Tibial nerve (tissue), 4 donors: ENCODE results near the gene TTC12. TPM values are rescaled to one million over a fixed set of nuclear protein-coding genes. Genes with fewer than 3 reads are reported as not detected.
A peak's percentile ranks its signal among the peaks of the same experiment; 100 is the strongest.

Experiments
- DNase-seq, 2 donors: peaks; one replicate each; pipeline ENCODE4 v3.0.0-alpha.2; 2019; ENCODE audit warnings: low spot score in 2 of 2
- H3K27ac ChIP-seq, 4 donors: fragments of 200-600 bp; sonication (generic) in 3 of 4; one replicate each; pipeline ENCODE4 v1.5.1; 2017 to 2019; ENCODE audit warnings: mild to moderate bottlenecking in 1 of 4
- H3K27me3 ChIP-seq, 2 donors: fragments of 200-600 bp; sonication (generic) in 1 of 2; one replicate each; pipeline versions ENCODE4 v1.5.1 to v1.6.0; 2017 to 2019
- H3K36me3 ChIP-seq, 3 donors: fragments of 200-600 bp; sonication (generic); one replicate each; pipeline ENCODE4 v1.5.1; 2018 to 2019
- H3K4me1 ChIP-seq, 4 donors: fragments of 200-600 bp; sonication (generic) in 3 of 4; one replicate each; pipeline ENCODE4 v1.5.1; 2017 to 2019
- H3K4me3 ChIP-seq, 4 donors: fragments of 200-600 bp; sonication (generic) in 3 of 4; one replicate each; pipeline ENCODE4 v1.5.1; 2017 to 2019; ENCODE audit warnings: mild to moderate bottlenecking in 1 of 4, moderate library complexity in 1 of 4
- H3K9me3 ChIP-seq, 4 donors: fragments of 200-600 bp; sonication (generic) in 3 of 4; one replicate each; pipeline ENCODE4 v1.5.1; 2017 to 2019
- CTCF ChIP-seq, 5 experiments: fragments of 200-600 bp in 3 of 5; fragments of 450-650 bp in 2 of 5; sonication (generic) in 3 of 5; IDR thresholded peaks; one replicate each; pipeline ENCODE4 v1.5.1; 2016 to 2019; ENCODE audit warnings: antibody characterized with exemption in 5 of 5, mild to moderate bottlenecking in 3 of 5, moderate library complexity in 2 of 5
- EP300 ChIP-seq, 2 donors: sonication (generic); formaldehyde crosslinking; IDR thresholded peaks; one replicate each; pipeline ENCODE4 v1.6.1; 2017; ENCODE audit warnings: antibody characterized with exemption in 2 of 2, mild to moderate bottlenecking in 1 of 2
- POLR2A ChIP-seq, 2 donors: fragments of 450-650 bp; IDR thresholded peaks; one replicate each; pipeline ENCODE4 v1.6.1; 2017; ENCODE audit warnings: antibody characterized with exemption in 2 of 2, mild to moderate bottlenecking in 2 of 2, moderate library complexity in 2 of 2
- WGBS, 2 donors: methylation state at CpG; one replicate each; pipeline ENCODE4 v1.1.5; 2018; 5-methylcytosine and 5-hydroxymethylcytosine counted together
- total RNA-seq, 4 donors: library from RNA; depleted of rRNA; stranded (reverse); fragments of >200 nt; gene quantifications; one replicate each; pipeline ENCODE4 v1.1.0, GENCODE V29; 2016

Gene TTC12
- total RNA-seq: 10 to 100 TPM; 10.2 to 29.7 (median 23.9) TPM

- peaks cover 0 to 31% (median 0%) of the 10 kb centered on the region in 3 donors for H3K36me3 ChIP-seq
- DNase-seq: peak; percentile 89 to 93
- no peaks in the 10 kb centered on the region for H3K9me3 ChIP-seq
- H3K27me3 ChIP-seq: no peaks in the 10 kb centered on the region
- peak within 1 kb of the TSS; percentile 78 to 94 (median 89) for H3K27ac ChIP-seq
- peak within 1 kb of the TSS; percentile 67 to 84 (median 76) for H3K4me3 ChIP-seq
- H3K4me1 ChIP-seq: peaks cover 0 to 26% (median 8%) of the 10 kb centered on the region in 4 donors
- TF ChIP-seq CTCF (IDR thresholded peaks at IDR 0.05) (peak in 1 of 5 experiments; percentile 25), POLR2A (IDR thresholded peaks at IDR 0.05) (peak in 1 of 2 donors; percentile 42), EP300 (IDR thresholded peaks at IDR 0.05) (peak in 1 of 2 donors; percentile 83)
- WGBS, 2 donors: 7 to 8% methylated on average over 36 to 40 of the region's 64 CpGs
Measured at GRCh38 chr11:113314389-113315301, at the start of gene TTC12. TSS of gene TTC12 (plus strand) at chr11:113314583. CDS start at chr11:113316258, 1,675 bp downstream.

- Histone ChIP-seq H3K4me1 (no peaks in the 10 kb centered on the region), H3K27me3 (no peaks in the 10 kb centered on the region), H3K27ac (no peak overlapping the region), H3K4me3 (no peak overlapping the region), H3K36me3 (peaks cover 0 to 32% (median 0%) of the 10 kb centered on the region in 3 donors), H3K9me3 (no peaks in the 10 kb centered on the region)
- WGBS, 2 donors: 47 to 66% methylated on average over 2 of the region's 2 CpGs
- no peak for DNase-seq
- TF ChIP-seq CTCF (IDR thresholded peaks at IDR 0.05): no peak
- TF ChIP-seq POLR2A (IDR thresholded peaks at IDR 0.05): no peak
Measured at GRCh38 chr11:113265362-113265761, 49.0 kb upstream of the TTC12 start.

- no peak overlapping the region for H3K4me3 ChIP-seq
- no peaks in the 10 kb centered on the region for H3K9me3 ChIP-seq
- H3K27ac ChIP-seq: no peak overlapping the region
- no peak for DNase-seq
- 92% methylated on average over 7 of the region's 7 CpGs for WGBS, 2 donors
- TF ChIP-seq POLR2A (IDR thresholded peaks at IDR 0.05) (no peak), CTCF (IDR thresholded peaks at IDR 0.05) (no peak), EP300 (IDR thresholded peaks at IDR 0.05) (no peak)
- H3K27me3 ChIP-seq: no peaks in the 10 kb centered on the region
- H3K36me3 ChIP-seq: peaks cover 0 to 23% (median 0%) of the 10 kb centered on the region in 3 donors
- no peaks in the 10 kb centered on the region for H3K4me1 ChIP-seq
Measured at GRCh38 chr11:113267493-113267892, 46.9 kb upstream of the TTC12 start.

- H3K36me3 ChIP-seq: peaks cover 0 to 25% (median 0%) of the 10 kb centered on the region in 3 donors
- no peak for TF ChIP-seq POLR2A (IDR thresholded peaks at IDR 0.05)
- TF ChIP-seq CTCF (IDR thresholded peaks at IDR 0.05): no peak
- TF ChIP-seq EP300 (IDR thresholded peaks at IDR 0.05): no peak
Measured at GRCh38 chr11:113269096-113269495, 45.3 kb upstream of the TTC12 start.

GRCh38 chr11:113269636-113270035, 44.7 kb upstream of the TTC12 start:
- no peak for DNase-seq
- 87 to 97% methylated on average over 5 of the region's 5 CpGs for WGBS, 2 donors
- H3K9me3 ChIP-seq: no peaks in the 10 kb centered on the region
- no peak overlapping the region for H3K27ac ChIP-seq
- no peaks in the 10 kb centered on the region for H3K4me1 ChIP-seq
- H3K4me3 ChIP-seq: no peak overlapping the region
- TF ChIP-seq EP300 (IDR thresholded peaks at IDR 0.05) (no peak), POLR2A (IDR thresholded peaks at IDR 0.05) (no peak), CTCF (IDR thresholded peaks at IDR 0.05) (no peak)
- no peaks in the 10 kb centered on the region for H3K27me3 ChIP-seq
- H3K36me3 ChIP-seq: peaks cover 0 to 25% (median 0%) of the 10 kb centered on the region in 3 donors

More at GRCh38 chr11:113269096-113269495, 45.3 kb upstream of the TTC12 start:
- no peaks in the 10 kb centered on the region for H3K4me1 ChIP-seq
- WGBS, 2 donors: 93 to 100% methylated on average over 2 of the region's 2 CpGs
- no peaks in the 10 kb centered on the region for H3K27me3 ChIP-seq
- H3K4me3 ChIP-seq: no peak overlapping the region
- no peak overlapping the region for H3K27ac ChIP-seq
- no peaks in the 10 kb centered on the region for H3K9me3 ChIP-seq
- no peak for DNase-seq
